GM12878 (cell line): Measurements from ENCODE around the gene CCDC78. TPM values are rescaled to one million over a fixed set of nuclear protein-coding genes. Genes with fewer than 3 reads are reported as not detected.

Experiments used
- ATAC-seq: fragments of 200-7000 bp; cut with Tn5 transposase; 3 replicates; pipeline ENCODE4 v1.9.1; 2020; ENCODE audit warnings: mild to moderate bottlenecking, moderate library complexity
- BruUV-seq: library from RNA; stranded (reverse); fragments of 400-500 nt; replicated peaks from 2 replicates; lab custom pipeline; 2021; lab: Mats Ljungman, UMichigan
- CTCF ChIA-PET: fragments of 300-600 bp; sonication (Branson Sonifier 250); formaldehyde crosslinking; extraction: SDS; loops from one replicate; lab custom pipeline; 2021; ENCODE audit warnings: inconsistent platforms; lab: Yijun Ruan, JAX
- POLR2A ChIA-PET: fragments of 350-600 bp; formaldehyde crosslinking; extraction: SDS; loops from one replicate; lab custom pipeline; 2021; ENCODE audit warnings: inconsistent platforms; lab: Charles Lee
- RAD21 ChIA-PET: fragments of 300-600 bp; sonication (Branson Sonifier 250); formaldehyde crosslinking; loops from one replicate; lab custom pipeline; 2023; ENCODE audit warnings: antibody characterized with exemption; ENCODE audit not compliant: unreplicated experiment; lab: Charles Lee
- SMC1A ChIA-PET: fragments of 300-600 bp; sonication (Branson Sonifier 250); formaldehyde crosslinking; loops from one replicate; lab custom pipeline; 2023; ENCODE audit not compliant: unreplicated experiment, uncharacterized antibody; lab: Charles Lee
- DNase-seq: peaks from one replicate; pipeline ENCODE4 v3.0.0-alpha.2; 2011; ENCODE audit warnings: low read depth, low spot score
- FAIRE-seq: peaks from 3 replicates; lab custom pipeline; 2011; peaks lifted over from hg19 to GRCh38; lab: Jason Lieb, UNC
- H2AFZ ChIP-seq: 2 replicates; pipeline ENCODE4 v1.6.0; 2011; ENCODE audit warnings: low read depth, low read length, control low read depth; ENCODE audit not compliant: control insufficient read depth
- H3K27ac ChIP-seq: 2 replicates; pipeline ENCODE4 v1.5.1; 2011; ENCODE audit warnings: control low read depth; ENCODE audit not compliant: control insufficient read depth, insufficient read depth
- H3K27me3 ChIP-seq, 2 experiments: replicated peaks in 1 of 2; 2 replicates each; pipeline versions ENCODE4 v1.6.0 to v1.6.1; 2011; ENCODE audit warnings: low read length in 1 of 2; ENCODE audit not compliant: control insufficient read depth in 2 of 2, insufficient read depth in 2 of 2
- H3K36me3 ChIP-seq, 2 experiments: 2 replicates each; pipeline ENCODE4 v1.5.1; 2011; ENCODE audit warnings: low read length in 1 of 2; ENCODE audit not compliant: control insufficient read depth in 2 of 2, insufficient read depth in 2 of 2
- H3K4me1 ChIP-seq: 2 replicates; pipeline ENCODE4 v1.6.1; 2011; ENCODE audit warnings: mild to moderate bottlenecking, low read length, moderate library complexity, mixed read lengths; ENCODE audit not compliant: control insufficient read depth, insufficient read depth
- H3K4me2 ChIP-seq: 2 replicates; pipeline ENCODE4 v1.6.0; 2011; ENCODE audit warnings: control low read depth; ENCODE audit not compliant: control insufficient read depth, insufficient read depth
- H3K4me3 ChIP-seq: fragments of 200-600 bp; sonication (generic); 2 replicates; pipeline ENCODE4 v1.5.1; 2016
- H3K79me2 ChIP-seq: 2 replicates; pipeline ENCODE4 v1.6.0; 2011; ENCODE audit warnings: low read length; ENCODE audit not compliant: control insufficient read depth, insufficient read depth
- H3K9ac ChIP-seq: 2 replicates; pipeline ENCODE4 v1.8.0; 2011; ENCODE audit warnings: low read length, control low read depth, mixed read lengths; ENCODE audit not compliant: control insufficient read depth, insufficient read depth
- H3K9me3 ChIP-seq: replicated peaks from 3 replicates; pipeline ENCODE4 v1.5.1; 2011; ENCODE audit warnings: mild to moderate bottlenecking, low read length; ENCODE audit not compliant: control insufficient read depth, insufficient read depth
- H4K20me1 ChIP-seq: 2 replicates; pipeline ENCODE4 v1.6.0; 2011; ENCODE audit not compliant: control insufficient read depth, insufficient read depth
- BACH1 ChIP-seq: fragments of 450-650 bp; IDR thresholded peaks from 2 replicates; pipeline ENCODE4 v1.6.1; 2017; ENCODE audit warnings: mild to moderate bottlenecking, borderline replicate concordance
- CREB1 ChIP-seq: IDR thresholded peaks from 2 replicates; pipeline ENCODE4 v1.6.1; 2012; ENCODE audit warnings: low read depth, mild to moderate bottlenecking, inconsistent platforms
- HCFC1 ChIP-seq: fragments of 150-350 bp; IDR thresholded peaks from 2 replicates; pipeline ENCODE4 v1.6.1; 2014; ENCODE audit warnings: low read length
- HDAC2 ChIP-seq: fragments of 200-600 bp; sonication (generic); IDR thresholded peaks from 2 replicates; pipeline ENCODE4 v1.6.1; 2017
- IRF5 ChIP-seq: fragments of 450-650 bp; IDR thresholded peaks from 2 replicates; pipeline ENCODE4 v1.6.1; 2017; ENCODE audit warnings: borderline replicate concordance
- MEF2A ChIP-seq: IDR thresholded peaks from 2 replicates; pipeline ENCODE4 v1.6.1; 2011; ENCODE audit warnings: low read depth, mild to moderate bottlenecking, low read length, moderate library complexity; ENCODE audit not compliant: insufficient read depth
- MTA2 ChIP-seq: fragments of 450-650 bp; IDR thresholded peaks from 2 replicates; pipeline ENCODE4 v1.6.1; 2016; ENCODE audit warnings: low read depth, mild to moderate bottlenecking, moderate library complexity
- SREBF2 ChIP-seq: IDR thresholded peaks from 2 replicates; pipeline ENCODE4 v1.6.1; 2012; ENCODE audit warnings: mild to moderate bottlenecking, low read length
- WGBS: methylation state at CpG from one replicate; pipeline ENCODE4 v1.1.6; 2016; ENCODE audit warnings: low lambda C conversion rate; ENCODE audit not compliant: insufficient replicate concordance, insufficient coverage; ENCODE audit errors: missing lambda C conversion rate; 5-methylcytosine and 5-hydroxymethylcytosine counted together
- in situ Hi-C: fragments of 300-500 bp; cut with MboI; formaldehyde crosslinking; loops from 9 replicates; pipeline ENCODE4 v1.14.3; 2018; ENCODE audit warnings: mixed read lengths
- intact Hi-C: fragments of 100-400 bp; cut with micrococcal nuclease; formaldehyde crosslinking; loops from one replicate; pipeline ENCODE4 v1.14.2; 2022; ENCODE audit not compliant: unreplicated experiment
- polyA plus RNA-seq, 11 experiments: library from polyadenylated mRNA; depleted of rRNA in 4 of 11; unstranded in 6 of 11; stranded (reverse) in 5 of 11; fragments of >200 nt; fragmentation: Nextera tagmentation in 4 of 11; fragmentation: Illumina TruSeq in 1 of 11; extraction: Ambion mirVana in 4 of 11; extraction: Trizol in 1 of 11; gene quantifications; 1 replicate in 1 of 11; 2 replicates in 10 of 11; pipeline versions ENCODE4 v1.2.1 to v1.2.3, GENCODE V29; 2011 to 2016; ENCODE audit warnings: inconsistent platforms in 2 of 11, missing spikeins in 2 of 11, low read depth in 1 of 11
- total RNA-seq, 4 experiments: library from RNA; depleted of rRNA in 3 of 4; stranded (reverse); fragments of >200 nt in 3 of 4; fragmentation: Illumina TruSeq in 1 of 4; extraction: Trizol in 1 of 4; gene quantifications; 2 replicates each; pipeline versions ENCODE4 v1.2.1 to v1.2.3, GENCODE V29; 2013 to 2021

The CCDC78 gene
- total and polyA plus RNA-seq, 10 of the 15 experiments (the other 5 are each of a cell fraction or from before 2014, with no cell fraction given) = 0.10 to 26.2 (median 5.4) TPM

GRCh38 chr16:747978-748746 lies 21.9 kb upstream of the CCDC78 start:
- Histone ChIP-seq H4K20me1 (no peaks in the 10 kb centered on the region), H2AFZ (no peak overlapping the region), H3K4me2 (no peak overlapping the region), H3K79me2 (no peaks in the 10 kb centered on the region), H3K4me1 (no peaks in the 10 kb centered on the region), H3K36me3 (no peaks in the 10 kb centered on the region), H3K4me3 (no peak overlapping the region), H3K9me3 (no peaks in the 10 kb centered on the region), H3K27ac (no peak overlapping the region), H3K27me3 (no peaks in the 10 kb centered on the region; a peak in 1 of 4 replicates), H3K9ac (no peak overlapping the region)
- no TSS peak for BruUV-seq
- in situ Hi-C loops (no loop called here), intact Hi-C loops (no loop called here)
- ATAC-seq (no peak), FAIRE-seq (no peak), DNase-seq (no peak)
- ChIA-PET CTCF (interaction anchor here (0.5 kb wide), 1 partner anchor 60 kb away, joined by 3 read pairs; no protein-coding TSS in a partner anchor), POLR2A (no interaction called here), SMC1A (interaction anchor here (0.6 kb wide), 1 partner anchor 39 kb away, joined by 3 read pairs; no protein-coding TSS in a partner anchor), RAD21 (no interaction called here)
- TF ChIP-seq HDAC2 (no peak), BACH1 (no peak), CREB1 (no peak), HCFC1 (no peak), MEF2A (no peak), SREBF2 (no peak), MTA2 (no peak), IRF5 (no peak)
- WGBS = 52% methylated on average over 38 of the region's 39 CpGs
